K562 (cell line): Measurements from ENCODE around the gene DNAJC2. TPM values are rescaled to one million over a fixed set of nuclear protein-coding genes. Genes with fewer than 3 reads are reported as not detected.

Experiments
- ATAC-seq: fragments of 200-7000 bp; cut with Tn5 transposase; 3 replicates; pipeline ENCODE4 v1.9.1; 2020; ENCODE audit warnings: moderate library complexity
- BruUV-seq: library from RNA; stranded (reverse); fragments of 400-500 nt; replicated peaks from 2 replicates; lab custom pipeline; 2021; lab: Mats Ljungman, UMichigan
- CTCF ChIA-PET: fragments of 300-600 bp; formaldehyde crosslinking; extraction: SDS; loops from one replicate; lab custom pipeline; 2021; ENCODE audit warnings: low intra/inter-chr PET ratio; lab: Yijun Ruan, JAX
- POLR2A ChIA-PET: fragments of 300-600, 350-650 bp; sonication (Branson Sonifier 250); formaldehyde crosslinking; extraction: SDS; loops from one replicate; lab custom pipeline; 2021; ENCODE audit warnings: antibody characterized with exemption, inconsistent platforms; lab: Yijun Ruan, JAX
- DNase-seq, 4 experiments: peaks; one replicate each; pipeline versions ENCODE4 v3.0.0 to v3.0.0-alpha.2; 2011 to 2018; ENCODE audit warnings: low spot score in 3 of 4, mixed read lengths in 3 of 4; ENCODE audit errors: extremely low read depth in 1 of 4
- FAIRE-seq: peaks from 2 replicates; lab custom pipeline; 2011; peaks lifted over from hg19 to GRCh38; lab: Jason Lieb, UNC
- H2AFZ ChIP-seq: 2 replicates; pipeline ENCODE4 v1.6.0; 2011; ENCODE audit warnings: low read depth, low read length, control low read depth, inconsistent platforms
- H3K27ac ChIP-seq: fragments of 200-600 bp; 3 replicates; pipeline ENCODE4 v1.8.0; 2011; ENCODE audit warnings: low read depth, mild to moderate bottlenecking, control low read depth, inconsistent platforms, low read length, moderate library complexity, mixed read lengths; ENCODE audit errors: extremely low read depth
- H3K27me3 ChIP-seq, 2 experiments: fragments of 300-600 bp in 1 of 2; 2 replicates in 1 of 2; 3 replicates in 1 of 2; pipeline versions ENCODE4 v1.6.0 to v1.8.0; 2011; ENCODE audit warnings: inconsistent platforms in 2 of 2, low read length in 2 of 2, mild to moderate bottlenecking in 1 of 2, mixed read lengths in 1 of 2, moderate library complexity in 1 of 2; ENCODE audit not compliant: control insufficient read depth in 2 of 2, insufficient read depth in 2 of 2
- H3K36me3 ChIP-seq: fragments of 300-600 bp; 3 replicates; pipeline ENCODE4 v1.8.0; 2011; ENCODE audit warnings: mild to moderate bottlenecking, low read length, inconsistent platforms; ENCODE audit not compliant: control insufficient read depth, insufficient read depth
- H3K4me1 ChIP-seq, 2 experiments: fragments of 200-600 bp in 1 of 2; replicated peaks in 1 of 2; 2 replicates in 1 of 2; 3 replicates in 1 of 2; pipeline versions ENCODE4 v1.5.1 to v1.8.0; 2011; ENCODE audit warnings: inconsistent platforms in 2 of 2, low read length in 2 of 2, mild to moderate bottlenecking in 1 of 2, mixed read lengths in 1 of 2, moderate library complexity in 1 of 2; ENCODE audit not compliant: control insufficient read depth in 2 of 2, insufficient read depth in 2 of 2
- H3K4me2 ChIP-seq: 2 replicates; pipeline ENCODE4 v1.6.1; 2011; ENCODE audit warnings: low read length, control low read depth, inconsistent platforms, mixed read lengths; ENCODE audit not compliant: insufficient read depth
- H3K4me3 ChIP-seq: fragments of 200-600 bp; sonication (generic), shearing (Covaris generic); 2 replicates; pipeline ENCODE4 v1.5.1; 2016; ENCODE audit warnings: control low read depth, inconsistent platforms
- H3K79me2 ChIP-seq: fragments of 200-600 bp; 3 replicates; pipeline ENCODE4 v1.8.0; 2011; ENCODE audit warnings: low read length, inconsistent platforms; ENCODE audit not compliant: control insufficient read depth, insufficient read depth
- H3K9ac ChIP-seq, 2 experiments: 2 replicates each; pipeline versions ENCODE4 v1.6.0 to v1.6.1; 2011; ENCODE audit warnings: low read depth in 2 of 2, low read length in 2 of 2, control low read depth in 1 of 2, inconsistent platforms in 1 of 2, mild to moderate bottlenecking in 1 of 2, mixed read lengths in 1 of 2; ENCODE audit not compliant: insufficient read depth in 1 of 2
- H3K9me1 ChIP-seq: one replicate; pipeline ENCODE4 v1.6.0; 2011; ENCODE audit warnings: inconsistent platforms, mild to moderate bottlenecking, low read length, moderate library complexity; ENCODE audit not compliant: control insufficient read depth, insufficient read depth
- H3K9me3 ChIP-seq: replicated peaks from 2 replicates; pipeline ENCODE4 v1.5.1; 2011; ENCODE audit warnings: low read depth, low read length, inconsistent platforms; ENCODE audit not compliant: control insufficient read depth, insufficient read depth
- H4K20me1 ChIP-seq: replicated peaks from 2 replicates; pipeline ENCODE4 v1.6.1; 2011; ENCODE audit warnings: low read length, inconsistent platforms, mixed read lengths; ENCODE audit not compliant: control insufficient read depth, insufficient read depth
- ARID1B ChIP-seq: fragments of 450-650 bp; IDR thresholded peaks from 2 replicates; pipeline ENCODE4 v1.6.1; 2016; ENCODE audit warnings: antibody characterized with exemption, mild to moderate bottlenecking, inconsistent platforms
- C11orf30 ChIP-seq: fragments of 450-650 bp; IDR thresholded peaks from 2 replicates; pipeline ENCODE4 v1.6.1; 2016; ENCODE audit warnings: low read depth, mild to moderate bottlenecking
- CBX2 ChIP-seq: fragments of 200-600 bp; sonication (generic); IDR thresholded peaks from one replicate; pipeline ENCODE4 v1.6.1; 2012; ENCODE audit warnings: mild to moderate bottlenecking, low read length, inconsistent platforms; ENCODE audit not compliant: insufficient read depth, poor library complexity, severe bottlenecking
- CREB5 ChIP-seq: fragments of 250-450 bp; sonication (Bioruptor Pico); IDR thresholded peaks from 2 replicates; pipeline ENCODE4 v1.5.0; 2020; ENCODE audit warnings: mild to moderate bottlenecking
- FOXP1 ChIP-seq: sonication (generic); formaldehyde crosslinking; IDR thresholded peaks from 2 replicates; pipeline ENCODE4 v1.8.0; 2022; ENCODE audit warnings: mild to moderate bottlenecking, missing genetic modification reagents
- GABPB2 ChIP-seq: fragments of 250-450 bp; sonication (Bioruptor Pico); conservative IDR thresholded peaks from 2 replicates; pipeline ENCODE4 v1.5.1; 2021; ENCODE audit warnings: mild to moderate bottlenecking
- GATAD2B ChIP-seq: fragments of 450-650 bp; IDR thresholded peaks from 2 replicates; pipeline ENCODE4 v1.6.1; 2017; ENCODE audit warnings: mild to moderate bottlenecking, borderline replicate concordance
- HDAC3 ChIP-seq: fragments of 450-650 bp; IDR thresholded peaks from 2 replicates; pipeline ENCODE4 v1.6.1; 2018; ENCODE audit warnings: borderline replicate concordance, mild to moderate bottlenecking, moderate library complexity; ENCODE audit not compliant: partially characterized antibody
- MAFG ChIP-seq: fragments of 450-650 bp; conservative IDR thresholded peaks from 2 replicates; pipeline ENCODE4 v1.6.1; 2016; ENCODE audit warnings: missing genetic modification characterization, missing compliant biosample characterization
- MAFK ChIP-seq: IDR thresholded peaks from 2 replicates; pipeline ENCODE4 v1.6.1; 2011; ENCODE audit warnings: low read length, improper control_type of control experiment
- MECOM ChIP-seq: fragments of 250-450 bp; sonication (Bioruptor Pico); IDR thresholded peaks from 2 replicates; pipeline ENCODE4 v1.8.0; 2022; ENCODE audit warnings: inconsistent platforms
- MXD1 ChIP-seq: fragments of 250-450 bp; sonication (Bioruptor Pico); IDR thresholded peaks from 2 replicates; pipeline ENCODE4 v1.8.0; 2021; ENCODE audit warnings: borderline replicate concordance, mild to moderate bottlenecking, moderate library complexity; ENCODE audit not compliant: poor library complexity, severe bottlenecking
- TAF9B ChIP-seq: fragments of 450-650 bp; IDR thresholded peaks from 2 replicates; pipeline ENCODE4 v1.6.1; 2018; ENCODE audit warnings: mild to moderate bottlenecking; ENCODE audit not compliant: partially characterized antibody
- U2AF1 ChIP-seq: fragments of 200-400 bp; formaldehyde crosslinking; optimal IDR thresholded peaks from 2 replicates; pipeline ENCODE3; 2017; ENCODE audit warnings: mild to moderate bottlenecking, low read depth, low read length, moderate library complexity
- ZEB2 ChIP-seq: fragments of 450-650 bp; IDR thresholded peaks from 2 replicates; pipeline ENCODE4 v1.6.1; 2016
- ZFX ChIP-seq: sonication (generic); formaldehyde crosslinking; IDR thresholded peaks from 2 replicates; pipeline ENCODE4 v1.8.0; 2022; ENCODE audit warnings: mild to moderate bottlenecking, missing genetic modification reagents, moderate library complexity
- ZKSCAN3 ChIP-seq: fragments of 250-450 bp; sonication (Bioruptor Pico); IDR thresholded peaks from 2 replicates; pipeline ENCODE4 v1.4.0; 2020
- ZNF445 ChIP-seq: fragments of 250-450 bp; sonication (Bioruptor Pico); IDR thresholded peaks from 2 replicates; pipeline ENCODE4 v1.4.0; 2020; ENCODE audit warnings: low read depth, mild to moderate bottlenecking, moderate library complexity
- ZNF57 ChIP-seq: fragments of 450-650 bp; formaldehyde crosslinking; IDR thresholded peaks from 2 replicates; pipeline ENCODE4 v1.4.0; 2020; ENCODE audit warnings: mild to moderate bottlenecking, moderate library complexity
- WGBS: fragments of 100-300 bp; shearing (Covaris generic); methylation state at CpG from one replicate; pipeline ENCODE4 v1.1.6; 2016; ENCODE audit warnings: low coverage, mixed read lengths; ENCODE audit not compliant: insufficient coverage; ENCODE audit errors: missing lambda C conversion rate; 5-methylcytosine and 5-hydroxymethylcytosine counted together
- in situ Hi-C: fragments of 300-500 bp; cut with MboI; formaldehyde crosslinking; loops from 4 replicates; pipeline ENCODE4 v1.15.0; 2018; ENCODE audit warnings: inconsistent platforms, mixed read lengths
- intact Hi-C: fragments of 100-400 bp; cut with micrococcal nuclease; formaldehyde crosslinking; loops from 2 replicates; pipeline ENCODE4 v1.14.2; 2022
- polyA plus RNA-seq, 8 experiments: library from polyadenylated mRNA; depleted of rRNA in 4 of 8; stranded (reverse) in 5 of 8; unstranded in 3 of 8; fragments of >200 nt; fragmentation: Nextera tagmentation in 2 of 8; fragmentation: Illumina TruSeq in 1 of 8; extraction: Ambion mirVana in 2 of 8; extraction: Trizol in 1 of 8; gene quantifications; 2 replicates each; pipeline versions ENCODE4 v1.2.1 to v1.2.3, GENCODE V29; 2011 to 2014; ENCODE audit warnings: inconsistent platforms in 1 of 8, missing spikeins in 1 of 8
- total RNA-seq, 7 experiments: library from RNA; depleted of rRNA in 6 of 7; stranded (reverse); fragments of >200 nt in 6 of 7; fragmentation: Illumina TruSeq in 2 of 7; extraction: Trizol in 2 of 7; gene quantifications; 2 replicates each; pipeline versions ENCODE4 v1.2.1 to v1.2.3, GENCODE V29; 2011 to 2021; ENCODE audit warnings: low replicate concordance in 1 of 7
- TF ChIP-seq, protein P1 (sequence below): fragments of 250-450 bp; sonication (Bioruptor Pico); IDR thresholded peaks from 2 replicates; pipeline ENCODE4 v1.8.0; 2022; ENCODE audit warnings: moderate library complexity, mild to moderate bottlenecking, inconsistent platforms

Gene DNAJC2
- total and polyA plus RNA-seq, 9 of the 15 experiments (the other 6 are each of a cell fraction or from before 2014, with no cell fraction given): 40.2 to 157 (median 92.1) TPM

- peaks cover 11 to 14% of the 10 kb centered on the region in 2 experiments; a peak in 3 of 5 replicates for H3K4me1 ChIP-seq
- in situ Hi-C loops (no loop called here), intact Hi-C loops (loop anchor here (5.0 kb wide), 1 partner anchor 50 kb away; the partner anchor contains the start of gene PMPCB)
- CTCF ChIA-PET: no interaction called here
- peaks cover 87% of the 10 kb centered on the region for H3K79me2 ChIP-seq
- ATAC-seq: peak; percentile 81
- POLR2A ChIA-PET: interaction anchor here (0.7 to 1.3 kb wide), 8 partner anchors 9 to 44 kb away, joined by 3 to 6 read pairs (median 4); no protein-coding TSS in a partner anchor
- peak within 1 kb of the TSS; percentile 93 for H2AFZ ChIP-seq
- DNase-seq: peak; percentile 81 to 97 (median 85)
- H3K9ac ChIP-seq: peak within 1 kb of the TSS; percentile 99 to 100
- FAIRE-seq: peak; percentile 87
- H3K27me3 ChIP-seq: no peaks in the 10 kb centered on the region
- H3K9me1 ChIP-seq: no peaks in the 10 kb centered on the region
- H3K9me3 ChIP-seq: no peaks in the 10 kb centered on the region
- WGBS: under 1% methylated on average over 25 of the region's 25 CpGs
- H3K36me3 ChIP-seq: peaks cover 35% of the 10 kb centered on the region
- H3K4me2 ChIP-seq: peak within 1 kb of the TSS; percentile 94
- BruUV-seq: TSS peak; percentile 77
- peak within 1 kb of the TSS; percentile 96 for H3K27ac ChIP-seq
- H3K4me3 ChIP-seq: peak within 1 kb of the TSS; percentile 83
- H4K20me1 ChIP-seq: no peaks in the 10 kb centered on the region; the same call in 1 of the 2 replicates
- TF ChIP-seq, protein P1, sequence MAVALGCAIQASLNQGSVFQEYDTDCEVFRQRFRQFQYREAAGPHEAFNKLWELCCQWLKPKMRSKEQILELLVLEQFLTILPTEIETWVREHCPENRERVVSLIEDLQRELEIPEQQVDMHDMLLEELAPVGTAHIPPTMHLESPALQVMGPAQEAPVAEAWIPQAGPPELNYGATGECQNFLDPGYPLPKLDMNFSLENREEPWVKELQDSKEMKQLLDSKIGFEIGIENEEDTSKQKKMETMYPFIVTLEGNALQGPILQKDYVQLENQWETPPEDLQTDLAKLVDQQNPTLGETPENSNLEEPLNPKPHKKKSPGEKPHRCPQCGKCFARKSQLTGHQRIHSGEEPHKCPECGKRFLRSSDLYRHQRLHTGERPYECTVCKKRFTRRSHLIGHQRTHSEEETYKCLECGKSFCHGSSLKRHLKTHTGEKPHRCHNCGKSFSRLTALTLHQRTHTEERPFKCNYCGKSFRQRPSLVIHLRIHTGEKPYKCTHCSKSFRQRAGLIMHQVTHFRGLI (CRISPR knock-in tag): no peak
- peak; percentile 89 for TF ChIP-seq ZEB2
- no peak for TF ChIP-seq ZNF57 (CRISPR knock-in tag)
- no peak for TF ChIP-seq GATAD2B
- no peak for TF ChIP-seq U2AF1
- TF ChIP-seq ARID1B: no peak
- no peak for TF ChIP-seq HDAC3
- peak; percentile 96 for TF ChIP-seq ZFX (CRISPR knock-in tag)
- TF ChIP-seq FOXP1 (CRISPR knock-in tag): peak; percentile 36; the same call in 1 of the 2 replicates
- peak; percentile 96 for TF ChIP-seq C11orf30
- TF ChIP-seq MAFG (tag): peak; percentile 90
- TF ChIP-seq MAFK: peak; percentile 80
- no peak for TF ChIP-seq MXD1 (CRISPR knock-in tag)
- TF ChIP-seq CREB5 (CRISPR knock-in tag): no peak
- peak; percentile 91 for TF ChIP-seq TAF9B
- TF ChIP-seq MECOM: no peak
- no peak for TF ChIP-seq ZKSCAN3 (CRISPR knock-in tag)
- peak; percentile 34; the same call in 1 of the 2 replicates for TF ChIP-seq GABPB2 (CRISPR knock-in tag)
- no peak for TF ChIP-seq ZNF445 (CRISPR knock-in tag)
- TF ChIP-seq CBX2: no peak
These were observed 3.1 kb upstream of the DNAJC2 start, which contains the start of gene PSMC2 for GRCh38 chr7:103347507-103348267. TSS of gene PSMC2 (plus strand) at chr7:103347643. CDS start at chr7:103347712, 69 bp downstream.
